ENCODE data around the gene UBR4.

The UBR4 gene

DNA sequence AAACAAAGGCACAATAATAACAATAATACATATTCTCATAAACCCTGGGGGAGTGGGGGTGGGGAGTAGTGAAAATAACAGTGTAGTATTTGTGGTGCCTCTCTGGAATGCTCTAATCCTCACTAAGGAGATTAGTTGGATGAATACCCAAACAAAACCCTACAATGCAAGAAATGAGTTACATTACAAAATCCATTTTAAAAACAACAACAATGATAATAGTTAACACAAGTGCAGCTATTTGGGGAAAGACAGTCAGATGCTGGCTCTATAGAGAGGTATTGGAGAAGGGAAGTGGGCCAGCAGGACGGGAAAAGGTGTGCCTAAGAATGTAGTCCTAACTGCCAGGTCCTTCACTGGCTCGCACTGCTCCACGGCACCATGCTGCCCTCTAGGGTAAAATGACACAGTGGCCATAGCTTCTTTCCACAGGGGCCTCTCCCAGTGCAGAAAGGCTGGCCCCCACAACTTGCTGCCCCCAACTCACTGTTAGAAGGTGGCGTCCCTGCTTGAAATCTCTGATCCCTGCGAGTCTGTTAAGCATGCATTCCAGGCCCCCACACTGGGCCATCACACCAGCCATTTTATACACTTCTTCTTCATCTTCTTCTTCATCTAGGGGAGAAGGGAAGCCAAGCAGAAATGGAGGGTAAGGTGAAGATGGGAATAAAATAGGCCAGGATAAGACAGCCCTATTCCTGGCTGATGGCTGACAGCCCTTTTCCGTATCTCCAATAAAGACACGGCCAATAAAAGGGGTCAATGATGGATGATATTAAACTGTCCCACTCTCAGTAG, 113.8 kb downstream of the UBR4 start:
- DNase-seq (ENCODE audit: low read depth, low spot score), result no peak

DNA sequence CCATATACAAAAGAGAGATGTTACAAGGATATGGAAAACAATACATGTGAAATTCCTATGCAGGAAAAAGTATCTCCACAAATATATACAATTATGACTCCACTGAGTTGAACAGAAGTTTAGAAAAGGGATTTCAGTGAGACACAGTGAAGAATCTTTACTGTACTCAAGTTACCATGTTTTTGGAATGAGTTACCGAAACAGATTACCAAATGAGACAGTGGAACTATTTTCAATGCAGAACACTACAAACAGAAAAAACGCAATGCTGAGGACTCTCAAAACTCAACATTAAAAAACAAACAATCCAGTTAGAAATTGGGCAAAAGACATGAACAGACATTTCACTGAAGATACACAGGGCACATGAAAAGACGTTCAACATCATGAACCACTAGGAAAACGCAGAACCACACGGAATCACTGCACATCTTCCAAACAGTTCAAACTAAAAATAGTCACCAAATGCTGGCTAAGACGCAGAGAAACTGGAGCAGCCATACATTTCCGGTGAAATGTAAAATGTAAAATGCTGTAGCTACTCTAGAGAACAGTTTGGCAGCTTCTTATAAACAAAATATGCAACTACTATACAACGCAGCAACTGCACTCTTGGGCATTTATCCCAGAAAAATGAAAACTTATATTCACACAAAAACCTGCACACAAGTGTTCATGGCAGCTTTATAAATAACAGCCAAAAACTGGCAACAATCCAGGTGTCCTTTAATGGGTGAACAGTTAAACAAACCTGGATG, 118.7 kb downstream of the UBR4 start:
- no peak for DNase-seq (ENCODE audit: low read depth, low spot score)

DNA sequence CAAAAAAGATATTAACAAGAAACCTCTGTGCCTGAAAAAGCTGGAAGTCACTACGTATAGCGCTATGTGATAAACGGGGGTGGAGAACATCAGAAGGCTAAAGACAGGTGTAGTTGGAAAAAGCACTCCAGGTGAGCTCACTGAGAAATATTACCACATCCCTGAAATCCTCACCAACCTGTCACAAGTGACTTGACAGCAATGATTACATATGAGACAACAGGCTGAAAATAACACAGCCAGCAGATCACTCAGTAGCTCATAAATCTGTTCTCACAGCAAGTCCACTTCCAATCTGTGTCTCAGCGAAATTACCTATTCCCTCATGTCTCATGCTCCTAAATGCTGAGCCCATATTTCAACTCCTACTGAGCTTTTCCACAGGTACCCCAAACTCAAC, 120.5 kb downstream of the UBR4 start:
- no peak for DNase-seq (ENCODE audit: low read depth, low spot score)

DNA sequence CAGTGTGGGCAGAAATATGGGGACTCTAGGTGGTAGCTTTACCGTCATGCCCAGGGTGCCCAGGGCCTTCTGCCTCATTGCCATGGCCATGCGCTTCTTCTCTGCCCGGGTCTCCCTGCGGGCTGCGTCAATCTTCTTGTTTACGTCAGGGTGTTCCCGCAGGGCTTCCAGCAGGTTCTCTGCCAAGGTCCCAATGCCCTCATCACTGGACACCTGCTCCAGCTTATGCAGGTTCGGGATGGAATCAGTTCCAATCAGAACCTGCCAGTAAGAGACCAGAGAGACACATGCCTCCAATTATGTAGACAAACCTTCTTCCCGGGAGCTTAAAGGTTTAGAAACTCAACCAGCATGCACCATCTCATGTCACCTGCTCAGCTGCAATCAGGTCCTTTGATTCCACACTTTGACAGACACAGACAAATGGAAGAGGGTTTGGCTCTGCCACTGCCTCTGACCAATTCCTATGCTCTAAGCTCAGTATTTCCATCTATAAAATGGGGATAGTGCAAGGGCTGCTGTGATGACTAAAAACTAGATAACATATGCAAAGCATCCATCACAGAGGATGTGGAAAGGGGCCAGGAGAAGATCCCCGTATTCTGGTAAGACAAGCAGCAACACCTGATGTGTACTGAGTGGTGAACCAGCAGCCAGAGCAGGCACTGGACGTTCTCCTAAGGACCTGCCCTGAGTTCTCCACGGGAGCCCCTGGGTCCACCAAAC, 121.2 kb downstream of the UBR4 start:
- DNase-seq (ENCODE audit: low read depth, low spot score), result no peak

DNA sequence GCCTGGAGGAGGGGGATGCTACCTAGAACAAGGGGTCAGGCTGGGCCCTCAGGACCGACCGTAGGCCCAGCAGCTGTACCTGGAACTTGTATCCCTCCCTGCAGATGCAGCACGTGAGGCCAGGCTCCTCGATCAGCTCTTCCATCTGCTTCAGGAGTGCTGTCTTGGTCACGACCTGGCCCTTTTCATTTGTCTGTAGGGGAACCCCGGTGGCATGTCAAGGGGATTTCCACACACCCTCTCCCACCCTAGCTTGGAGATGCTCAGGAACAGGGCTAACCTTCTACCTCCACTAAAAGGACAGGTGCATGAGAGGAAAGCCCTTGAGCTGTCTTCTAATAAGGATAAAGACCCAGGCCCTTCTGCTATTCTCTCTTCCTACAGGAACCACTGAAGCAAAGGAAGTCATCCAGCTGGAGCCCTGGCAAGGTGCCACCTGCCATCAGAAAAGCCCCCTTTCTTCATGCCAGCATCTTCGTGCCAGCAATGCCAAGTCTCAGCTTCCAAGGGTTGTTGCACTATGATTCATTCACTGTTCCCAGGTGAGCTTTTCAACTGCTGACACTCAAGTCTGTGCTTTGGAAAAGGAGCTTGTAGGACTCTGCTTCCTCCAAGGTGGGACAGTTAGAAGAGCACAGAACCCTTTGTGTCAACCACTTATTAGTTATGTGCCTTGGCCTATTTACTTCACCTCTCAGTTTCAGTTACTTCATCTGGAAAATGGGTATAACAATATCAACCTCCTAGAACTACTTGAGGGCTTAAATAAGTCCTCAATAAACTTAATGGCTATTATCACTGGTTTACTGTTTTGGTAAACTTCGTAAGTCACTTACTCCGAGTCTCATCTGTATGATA, 122.1 kb downstream of the UBR4 start:
- DNase-seq (ENCODE audit: low read depth, low spot score), result no peak

DNA sequence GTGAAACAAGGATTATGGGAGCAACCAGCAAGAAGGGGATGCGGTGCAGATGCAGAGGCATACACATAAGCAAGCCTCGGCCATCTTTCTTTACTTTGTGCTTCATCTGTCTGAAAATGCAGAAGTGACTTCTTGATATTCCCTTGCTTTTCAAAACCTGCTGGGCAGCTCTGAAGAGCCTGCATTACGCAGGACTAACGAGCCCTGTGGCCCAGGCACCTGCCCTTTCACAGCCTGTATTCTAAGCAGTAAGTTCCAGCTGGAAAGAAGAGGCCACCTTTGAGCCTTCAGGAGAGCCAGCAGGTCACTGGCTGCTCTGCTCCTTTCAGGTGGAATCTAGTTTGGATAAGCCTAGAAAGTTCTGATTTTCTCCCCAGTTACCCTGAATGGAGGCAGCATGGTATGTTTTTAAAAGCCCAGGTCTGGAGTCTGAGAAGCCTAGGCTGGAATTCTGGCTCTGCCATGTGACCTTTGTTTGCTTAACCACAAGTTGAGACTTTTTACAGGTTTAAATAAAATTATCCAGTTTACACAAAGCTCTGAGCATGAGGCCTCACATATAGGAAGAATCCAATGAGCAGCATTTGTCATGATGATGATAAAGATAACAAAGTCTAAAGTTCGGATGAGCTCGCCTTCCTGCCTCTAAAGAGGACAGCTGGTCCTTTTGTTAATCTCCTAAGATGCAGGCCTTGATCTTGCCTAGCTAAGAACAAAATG, 122.9 kb downstream of the UBR4 start:
- no peak for DNase-seq (ENCODE audit: low read depth, low spot score)

DNA sequence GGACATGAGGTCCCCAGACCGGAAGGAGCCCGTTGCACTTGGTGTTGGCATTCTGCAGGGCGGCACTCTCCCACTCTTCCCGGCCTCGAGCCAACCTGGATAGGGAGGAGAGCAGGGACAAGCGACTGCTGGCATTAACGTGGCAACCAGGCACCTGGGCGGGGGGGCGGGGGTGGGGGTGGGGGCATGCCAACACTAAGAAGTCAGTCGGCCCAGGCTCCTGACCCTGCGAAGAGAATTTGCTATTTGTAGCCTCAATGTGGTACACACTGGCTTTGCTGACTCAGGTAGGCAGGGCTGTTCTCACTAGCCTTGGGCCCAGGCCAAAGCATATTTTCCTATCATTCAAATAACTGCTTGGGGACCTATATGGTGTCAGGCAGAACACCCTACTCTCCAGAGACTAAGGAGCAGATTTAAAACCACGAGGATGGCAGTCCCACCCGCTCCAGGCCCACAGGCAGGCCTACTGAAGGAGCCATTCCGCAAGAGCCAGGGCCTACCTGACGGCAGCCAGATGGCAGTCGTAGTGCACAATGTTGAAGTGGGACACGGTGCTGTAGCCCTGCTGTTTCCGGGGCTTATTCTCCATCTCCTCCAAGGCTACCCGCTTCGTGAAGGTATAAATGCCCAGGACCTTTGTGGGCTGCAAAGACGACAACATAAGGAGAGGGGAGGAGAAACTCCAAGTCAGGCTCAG, 123.7 kb downstream of the UBR4 start:
- no peak for DNase-seq (ENCODE audit: low read depth, low spot score)

DNA sequence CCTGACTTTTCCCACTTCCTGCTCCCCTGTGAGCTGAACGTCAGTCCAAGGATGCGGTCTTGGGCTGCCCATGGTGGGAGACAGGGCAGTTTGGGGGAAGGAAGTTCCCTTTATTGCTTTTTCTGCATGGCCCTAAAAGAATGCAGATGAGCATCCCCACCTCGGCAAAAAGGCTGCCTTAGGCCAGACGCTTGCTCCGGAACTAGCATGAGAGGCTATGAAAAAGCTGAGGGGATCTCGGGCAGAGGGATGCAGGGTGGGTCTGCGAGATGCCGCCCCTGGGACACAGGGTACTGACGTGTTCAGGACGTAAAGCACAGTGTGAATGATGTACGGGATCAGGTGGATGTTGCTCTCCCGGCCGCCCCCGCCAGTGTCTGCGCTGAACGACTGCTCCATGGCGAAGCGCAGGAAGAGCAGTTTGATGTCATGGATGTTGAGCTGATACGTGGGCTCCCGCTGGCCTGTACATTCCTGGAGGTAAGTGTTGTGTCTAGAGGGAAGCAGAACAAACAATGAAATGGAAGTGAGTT, 125.8 kb downstream of the UBR4 start:
- no peak for DNase-seq (ENCODE audit: low read depth, low spot score)

DNA sequence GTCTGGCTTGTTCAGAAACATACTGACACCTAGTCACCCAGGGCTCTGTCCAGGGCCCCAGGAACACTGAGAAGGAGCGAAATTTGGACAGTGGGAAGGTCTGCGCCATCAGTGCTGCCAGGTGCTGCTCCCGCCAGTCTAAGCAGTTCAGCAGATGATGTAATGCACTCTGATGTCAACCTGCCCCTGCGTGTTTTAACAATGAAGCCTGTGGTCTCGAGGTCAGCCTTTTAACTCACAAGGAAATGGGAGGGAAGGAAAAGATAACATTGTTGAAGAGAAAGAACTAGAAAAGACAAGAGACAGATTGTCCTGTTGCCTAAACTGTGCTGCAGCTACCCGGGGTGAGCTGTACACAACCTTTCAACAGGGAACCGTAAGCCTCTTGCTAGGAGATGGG, 127.0 kb downstream of the UBR4 start:
- DNase-seq (ENCODE audit: low read depth, low spot score), result no peak

DNA sequence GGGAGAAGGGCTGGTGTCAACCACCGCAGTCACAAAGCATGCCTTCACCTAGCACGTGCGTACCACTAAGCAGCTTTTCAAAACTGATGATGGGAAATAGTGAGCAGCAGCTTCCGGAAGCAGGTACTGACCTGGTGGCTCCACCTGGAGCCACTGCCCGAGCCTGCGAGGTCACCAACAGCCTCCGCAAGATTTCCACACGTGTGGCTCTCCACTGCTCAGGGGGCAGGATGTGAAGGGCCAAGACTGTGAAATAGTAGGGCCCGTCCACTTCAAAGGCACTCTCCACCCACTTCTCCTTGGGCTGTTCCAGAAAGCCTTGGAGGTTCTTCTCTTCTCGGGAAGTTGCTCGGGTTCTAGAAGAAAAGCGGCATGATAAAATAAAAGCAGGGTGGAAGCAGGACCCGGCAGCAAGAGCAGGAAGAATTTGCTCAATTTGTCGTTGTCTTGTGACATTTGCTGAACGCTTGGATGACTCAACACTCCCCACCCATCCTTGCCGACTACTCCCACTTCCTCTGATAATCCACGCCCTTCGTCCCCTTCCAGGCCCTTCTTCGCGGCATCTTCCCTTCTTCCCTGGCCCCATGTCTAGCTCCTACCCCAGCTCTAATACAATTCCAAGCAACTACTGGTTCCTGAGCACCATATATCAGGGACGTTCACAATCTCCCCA, 128.7 kb downstream of the UBR4 start:
- DNase-seq (ENCODE audit: low read depth, low spot score), result no peak

DNA sequence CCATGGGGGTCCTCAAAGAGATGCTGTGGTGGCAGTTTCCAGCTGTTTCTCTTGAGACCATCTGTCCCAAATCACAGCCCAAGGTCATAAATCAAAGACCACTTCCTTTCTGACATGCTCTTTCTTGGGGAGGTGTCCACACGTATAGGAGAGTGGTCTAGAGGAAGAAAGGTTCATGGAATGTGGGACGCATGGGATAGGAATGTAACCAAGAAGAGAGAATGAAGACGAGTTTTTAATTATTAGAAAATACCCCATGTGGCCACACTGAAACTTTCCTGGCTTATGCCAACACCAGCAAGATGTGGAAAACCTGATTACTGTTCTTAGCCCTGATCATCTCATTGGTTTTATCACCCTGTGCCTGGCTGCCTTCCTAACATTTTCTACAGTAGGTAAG, 129.3 kb downstream of the UBR4 start:
- no peak for DNase-seq (ENCODE audit: low read depth, low spot score)

DNA sequence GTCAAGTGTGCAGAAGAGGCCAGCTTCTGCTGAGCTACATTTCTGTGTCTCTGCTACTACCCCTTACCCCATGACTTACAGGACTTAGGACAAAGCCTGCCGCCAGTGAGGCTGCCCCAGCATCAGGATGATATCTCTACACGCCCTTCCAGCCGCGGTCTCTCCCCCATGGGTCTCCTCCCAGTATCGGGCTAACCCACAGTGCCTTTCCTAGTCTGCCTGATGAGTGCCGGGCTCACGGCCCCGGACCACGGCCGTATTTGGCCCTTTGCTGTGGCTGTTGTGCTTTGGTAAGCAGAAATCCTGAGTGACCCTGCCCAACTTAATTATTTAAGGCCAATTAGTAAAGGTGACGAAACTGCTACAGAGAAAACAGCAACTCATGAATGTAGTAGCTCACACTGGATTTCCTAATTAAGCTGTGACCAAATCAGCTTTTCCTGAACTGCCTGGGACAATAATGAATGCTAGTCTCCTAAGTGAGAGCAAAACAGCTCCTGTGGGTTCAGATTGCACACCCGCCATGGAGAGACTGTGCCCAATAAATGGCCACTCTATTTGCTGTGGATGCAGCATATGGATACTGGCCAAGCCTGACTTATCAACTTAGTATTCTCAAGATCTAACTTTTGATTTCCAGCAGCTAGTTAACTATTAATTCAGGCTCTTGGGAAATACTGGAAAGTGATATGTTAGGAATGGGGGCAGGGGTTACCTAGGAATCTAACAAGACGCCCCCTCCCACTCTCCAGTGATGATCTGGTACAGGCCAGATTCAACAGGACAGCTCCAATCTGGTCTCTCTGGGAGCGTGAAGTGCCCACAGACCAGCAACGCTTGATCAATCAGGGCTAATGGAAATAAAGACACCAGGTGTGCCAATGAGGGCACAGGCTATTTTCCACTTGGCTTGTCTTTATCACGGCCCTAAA, 130.3 kb downstream of the UBR4 start:
- no peak for DNase-seq (ENCODE audit: low read depth, low spot score)

DNA sequence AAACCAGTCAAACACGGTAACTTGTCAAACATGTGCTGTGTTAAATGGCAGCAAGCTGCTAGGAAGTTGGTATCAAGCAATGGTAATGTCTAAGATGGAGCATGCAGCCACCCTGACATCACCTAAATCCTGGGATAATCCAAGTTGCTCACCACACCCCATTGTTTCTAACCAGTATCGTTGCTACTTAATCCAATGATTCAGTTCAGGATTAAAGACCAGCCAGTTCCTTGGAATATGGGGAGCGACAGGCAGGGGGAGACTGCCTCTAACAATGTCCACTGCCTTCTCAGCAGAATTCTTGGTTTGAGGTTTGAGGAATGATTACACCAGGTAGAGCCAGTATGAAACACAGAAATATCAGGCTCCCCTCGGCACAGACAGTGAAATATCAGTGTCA, 131.5 kb downstream of the UBR4 start:
- no peak for DNase-seq (ENCODE audit: low read depth, low spot score)

DNA sequence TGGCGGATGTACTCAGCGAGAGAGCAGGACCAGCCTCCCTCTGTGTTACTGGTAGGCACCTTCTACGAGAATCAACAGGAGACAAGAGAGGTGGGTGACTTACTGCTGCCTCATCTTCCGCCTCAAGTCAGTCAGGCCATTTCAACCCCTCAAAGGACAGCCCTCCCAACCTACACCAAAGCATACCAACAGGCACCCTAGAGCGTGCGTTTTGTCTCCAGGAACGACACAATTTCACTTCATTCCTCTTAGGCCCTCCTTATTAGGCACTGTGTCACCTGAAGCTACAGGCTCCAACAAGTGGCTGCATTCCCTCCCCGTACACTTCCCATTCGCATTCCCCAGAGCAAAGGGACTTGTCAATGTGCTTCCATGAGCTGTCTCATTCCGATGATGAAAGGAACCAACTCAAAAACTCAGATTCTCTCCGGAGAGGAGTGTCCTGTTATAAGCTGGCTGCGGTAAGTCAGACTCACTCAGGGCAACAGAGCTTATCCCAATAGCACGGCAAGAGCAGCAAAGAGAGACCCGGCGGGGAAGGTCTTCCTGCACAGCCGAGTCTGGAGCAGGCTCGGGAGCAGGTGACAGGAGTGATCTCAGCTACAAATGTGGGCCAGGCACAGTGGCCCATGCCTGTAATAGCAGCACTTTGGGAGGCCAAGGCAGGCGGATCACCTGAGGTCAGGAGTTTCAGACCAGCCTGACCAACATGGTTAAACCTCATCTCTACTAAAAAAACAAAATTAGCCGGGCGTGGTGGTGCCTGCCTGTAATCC, 133.0 kb downstream of the UBR4 start:
- no peak for DNase-seq (ENCODE audit: low read depth, low spot score)

DNA sequence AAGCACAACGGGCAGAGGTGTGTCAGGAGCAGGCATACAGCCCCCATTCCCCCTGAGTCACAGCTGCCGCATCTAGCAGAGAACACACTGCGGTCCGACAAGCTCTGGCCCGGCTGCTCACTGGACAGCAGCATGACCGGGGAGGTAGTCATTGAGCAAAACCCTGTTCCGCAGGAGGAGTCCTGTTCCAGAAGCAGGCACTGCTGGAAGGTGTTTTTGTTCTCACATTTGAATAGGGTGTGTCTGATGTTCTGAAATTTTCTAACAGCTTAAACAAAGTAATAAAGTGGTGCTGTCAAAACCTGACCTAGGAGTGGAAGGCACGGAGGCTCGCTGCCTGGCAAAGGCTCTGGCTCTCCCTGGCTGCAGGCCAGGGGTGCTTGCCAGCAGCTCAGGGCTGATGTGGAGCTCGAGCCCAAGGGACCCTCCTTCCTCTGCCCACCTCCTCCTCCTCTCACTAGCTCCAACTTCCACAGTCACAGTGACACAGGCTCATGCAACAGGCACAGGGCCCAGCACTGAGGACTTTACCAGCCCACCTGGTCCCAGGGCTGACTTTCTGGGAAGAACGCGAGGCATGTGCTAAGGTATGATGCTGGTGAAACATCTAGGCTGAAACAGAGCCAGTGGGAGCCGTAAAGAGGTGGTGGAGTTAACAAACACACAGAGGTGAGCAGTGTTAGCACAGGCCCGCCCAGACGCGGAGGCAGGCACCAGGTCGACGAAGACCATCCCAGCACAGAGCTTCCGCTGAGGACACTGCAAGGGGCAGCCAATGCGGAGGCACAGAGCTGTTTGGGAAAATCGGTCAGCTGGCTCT, 135.0 kb downstream of the UBR4 start:
- no peak for DNase-seq (ENCODE audit: low read depth, low spot score)

DNA sequence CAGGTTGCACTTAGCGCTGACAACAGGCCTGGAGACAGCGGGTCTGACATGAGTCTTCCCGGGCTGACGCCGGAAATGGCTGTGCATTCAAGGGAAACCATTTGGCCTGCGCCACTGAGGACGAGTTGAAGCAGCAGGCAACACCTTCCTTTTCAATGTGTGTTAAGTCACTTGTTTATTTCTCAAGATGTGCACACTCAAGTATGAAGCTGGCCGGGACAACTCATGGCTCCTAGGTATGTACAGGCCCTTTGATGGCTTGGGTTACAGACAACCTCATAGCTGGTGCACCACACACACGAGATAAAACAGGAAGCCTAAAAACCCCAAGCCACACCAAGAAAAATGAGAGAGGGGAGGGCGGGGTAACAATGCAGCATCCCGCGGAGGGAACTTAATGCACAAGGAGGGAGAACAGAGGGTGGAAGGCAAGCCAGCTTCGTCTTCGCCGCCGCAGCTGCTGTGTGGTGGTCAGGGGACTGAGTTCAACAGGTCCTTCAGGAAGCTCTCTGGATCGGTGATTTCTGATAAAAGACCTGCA, 135.6 kb downstream of the UBR4 start:
- no peak for DNase-seq (ENCODE audit: low read depth, low spot score)

Measured in iPS DF 19.7 (cell line).